Activated CD4-positive, alpha-beta T cell treated with anti-CD3 and anti-CD28 coated beads, Interleukin-2, amount 50 U/mL, for 48 hours (primary cell): Measurements from ENCODE around the gene UGT3A2.
"Not testable (repeated sequence)": the region's sequence is repeated elsewhere in the genome, so short reads cannot be mapped to it uniquely, and the experiment has no call there.

Experiments used
- DNase-seq, 2 experiments: peaks; one replicate each; pipeline ENCODE4 v3.0.0-alpha.2; 2020

UGT3A2 gene

GRCh38 chr5:36052538-36052937 is 14.1 kb downstream of the UGT3A2 start:
- DNase-seq: no peak

GRCh38 chr5:36049949-36050348 is 16.7 kb downstream of the UGT3A2 start:
- DNase-seq: no peak

- DNase-seq: no peak
These were observed 19.1 kb downstream of the UGT3A2 start for GRCh38 chr5:36047384-36048160.

- no peak for DNase-seq
These were observed 20.8 kb downstream of the UGT3A2 start for GRCh38 chr5:36045895-36046294.

- no peak for DNase-seq
These were observed 25.2 kb downstream of the UGT3A2 start for GRCh38 chr5:36041537-36041845.

- no peak for DNase-seq
These were observed 25.8 kb downstream of the UGT3A2 start for GRCh38 chr5:36040651-36041536.

- DNase-seq: no peak
These were observed 31.0 kb downstream of the UGT3A2 start for GRCh38 chr5:36035696-36036095.

- not testable (repeated sequence) for DNase-seq
These were observed 32.0 kb downstream of the UGT3A2 start for GRCh38 chr5:36034536-36035134.

GRCh38 chr5:36033486-36033885 is 33.2 kb downstream of the UGT3A2 start:
- DNase-seq: no peak

- no peak for DNase-seq
These were observed 33.6 kb downstream of the UGT3A2 start for GRCh38 chr5:36033047-36033446.

- DNase-seq: no peak
These were observed 35.5 kb downstream of the UGT3A2 start for GRCh38 chr5:36031223-36031622.

- DNase-seq: no peak
These were observed 36.8 kb downstream of the UGT3A2 start for GRCh38 chr5:36029914-36030313.

GRCh38 chr5:36028816-36029465 is 37.7 kb downstream of the UGT3A2 start:
- no peak for DNase-seq

- no peak for DNase-seq
These were observed 39.0 kb downstream of the UGT3A2 start for GRCh38 chr5:36027711-36028110.

GRCh38 chr5:36026706-36027465 is 39.8 kb downstream of the UGT3A2 start:
- DNase-seq: no peak

GRCh38 chr5:36022246-36022645 is 44.4 kb downstream of the UGT3A2 start:
- DNase-seq: not testable (repeated sequence)

- not testable (repeated sequence) for DNase-seq
These were observed 47.1 kb downstream of the UGT3A2 start for GRCh38 chr5:36019584-36019983.

- no peak for DNase-seq
These were observed 49.1 kb downstream of the UGT3A2 start for GRCh38 chr5:36017622-36018021.

- DNase-seq: no peak
These were observed 49.7 kb downstream of the UGT3A2 start for GRCh38 chr5:36017004-36017403.

- DNase-seq: no peak
These were observed 53.5 kb downstream of the UGT3A2 start for GRCh38 chr5:36013182-36013581.

- DNase-seq: no peak
These were observed 57.0 kb downstream of the UGT3A2 start for GRCh38 chr5:36009698-36010097.

GRCh38 chr5:36007366-36007765 is 59.3 kb downstream of the UGT3A2 start:
- DNase-seq: no peak
